Suprapubic skin (tissue), 4 donors: ENCODE data around the gene PCYT1A. TPM values are rescaled to one million over a fixed set of nuclear protein-coding genes. Genes with fewer than 3 reads are reported as not detected.

Experiments
- DNase-seq, 2 donors: peaks; one replicate each; pipeline ENCODE4 v3.0.0-alpha.2; 2019; ENCODE audit warnings: low spot score in 2 of 2
- H3K27ac ChIP-seq: fragments of 200-600 bp; sonication (generic); one replicate; pipeline ENCODE4 v1.5.1; 2019
- H3K27me3 ChIP-seq: fragments of 200-600 bp; sonication (generic); one replicate; pipeline ENCODE4 v1.5.1; 2019
- H3K36me3 ChIP-seq: fragments of 200-600 bp; sonication (generic); one replicate; pipeline ENCODE4 v1.5.1; 2019
- H3K4me1 ChIP-seq: fragments of 200-600 bp; sonication (generic); one replicate; pipeline ENCODE4 v1.5.1; 2019
- H3K4me3 ChIP-seq: fragments of 200-600 bp; sonication (generic); one replicate; pipeline ENCODE4 v1.5.1; 2019; ENCODE audit warnings: mild to moderate bottlenecking
- H3K9me3 ChIP-seq: fragments of 200-600 bp; sonication (generic); one replicate; pipeline ENCODE4 v1.5.1; 2019
- EP300 ChIP-seq: sonication (generic); formaldehyde crosslinking; IDR thresholded peaks from one replicate; pipeline ENCODE4 v1.6.1; 2017; ENCODE audit warnings: antibody characterized with exemption
- POLR2A ChIP-seq, 2 donors: fragments of 450-650 bp; IDR thresholded peaks; one replicate each; pipeline ENCODE4 v1.6.1; 2017; ENCODE audit warnings: antibody characterized with exemption in 2 of 2, mild to moderate bottlenecking in 2 of 2, moderate library complexity in 2 of 2
- POLR2AphosphoS5 ChIP-seq, 3 donors: sonication (generic); formaldehyde crosslinking; IDR thresholded peaks; one replicate each; pipeline ENCODE4 v1.6.1; 2017; ENCODE audit warnings: antibody characterized with exemption in 3 of 3
- WGBS: methylation state at CpG from one replicate; pipeline ENCODE4 v1.1.5; 2018; 5-methylcytosine and 5-hydroxymethylcytosine counted together
- total RNA-seq, 4 donors: library from RNA; depleted of rRNA; stranded (reverse); fragments of >200 nt; gene quantifications; one replicate each; pipeline ENCODE4 v1.1.0, GENCODE V29; 2016
- TF ChIP-seq, protein P1 (sequence below), 2 donors: fragments of 200-600 bp in 1 of 2; fragments of 450-650 bp in 1 of 2; sonication (generic) in 1 of 2; IDR thresholded peaks; one replicate each; pipeline ENCODE4 v1.5.1; 2016 to 2019; ENCODE audit warnings: antibody characterized with exemption in 2 of 2, mild to moderate bottlenecking in 1 of 2, moderate library complexity in 1 of 2

PCYT1A gene
- total RNA-seq, 4 donors from 2014 or later = 98.2 to 189 (median 141) TPM

DNA sequence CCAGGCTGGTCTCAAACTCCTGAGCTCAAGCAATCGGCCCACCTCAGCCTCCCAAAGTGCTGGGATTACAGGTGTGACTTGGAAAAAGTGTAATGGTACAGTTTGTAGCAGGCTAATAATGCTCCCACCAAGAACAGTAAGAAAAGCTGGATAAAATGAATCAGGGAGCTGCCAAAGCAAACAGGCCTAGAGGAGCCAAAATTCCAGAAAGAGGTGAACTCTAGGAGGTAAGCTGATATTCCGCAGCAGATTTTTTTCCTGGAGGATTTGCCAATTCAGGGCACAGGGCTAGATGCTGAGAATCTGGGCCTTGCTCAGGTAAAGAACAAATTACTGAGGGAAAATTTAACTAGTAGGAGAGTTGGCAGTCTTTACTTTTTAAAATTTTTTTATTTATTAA lies 11.0 kb upstream of the PCYT1A start:
- WGBS = 91% methylated on average over 2 of the region's 2 CpGs
- no peak overlapping the region for H3K4me3 ChIP-seq
- TF ChIP-seq POLR2AphosphoS5 (IDR thresholded peaks at IDR 0.05) (no peak), POLR2A (IDR thresholded peaks at IDR 0.05) (no peak), EP300 (no peak)
- TF ChIP-seq, protein P1, sequence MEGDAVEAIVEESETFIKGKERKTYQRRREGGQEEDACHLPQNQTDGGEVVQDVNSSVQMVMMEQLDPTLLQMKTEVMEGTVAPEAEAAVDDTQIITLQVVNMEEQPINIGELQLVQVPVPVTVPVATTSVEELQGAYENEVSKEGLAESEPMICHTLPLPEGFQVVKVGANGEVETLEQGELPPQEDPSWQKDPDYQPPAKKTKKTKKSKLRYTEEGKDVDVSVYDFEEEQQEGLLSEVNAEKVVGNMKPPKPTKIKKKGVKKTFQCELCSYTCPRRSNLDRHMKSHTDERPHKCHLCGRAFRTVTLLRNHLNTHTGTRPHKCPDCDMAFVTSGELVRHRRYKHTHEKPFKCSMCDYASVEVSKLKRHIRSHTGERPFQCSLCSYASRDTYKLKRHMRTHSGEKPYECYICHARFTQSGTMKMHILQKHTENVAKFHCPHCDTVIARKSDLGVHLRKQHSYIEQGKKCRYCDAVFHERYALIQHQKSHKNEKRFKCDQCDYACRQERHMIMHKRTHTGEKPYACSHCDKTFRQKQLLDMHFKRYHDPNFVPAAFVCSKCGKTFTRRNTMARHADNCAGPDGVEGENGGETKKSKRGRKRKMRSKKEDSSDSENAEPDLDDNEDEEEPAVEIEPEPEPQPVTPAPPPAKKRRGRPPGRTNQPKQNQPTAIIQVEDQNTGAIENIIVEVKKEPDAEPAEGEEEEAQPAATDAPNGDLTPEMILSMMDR (IDR thresholded peaks at IDR 0.05) = no peak
- no peaks in the 10 kb centered on the region for H3K4me1 ChIP-seq
- no peaks in the 10 kb centered on the region for H3K9me3 ChIP-seq
- H3K27ac ChIP-seq = no peak overlapping the region
- DNase-seq = no peak
- H3K36me3 ChIP-seq = peaks cover 10% of the 10 kb centered on the region
- no peaks in the 10 kb centered on the region for H3K27me3 ChIP-seq

DNA sequence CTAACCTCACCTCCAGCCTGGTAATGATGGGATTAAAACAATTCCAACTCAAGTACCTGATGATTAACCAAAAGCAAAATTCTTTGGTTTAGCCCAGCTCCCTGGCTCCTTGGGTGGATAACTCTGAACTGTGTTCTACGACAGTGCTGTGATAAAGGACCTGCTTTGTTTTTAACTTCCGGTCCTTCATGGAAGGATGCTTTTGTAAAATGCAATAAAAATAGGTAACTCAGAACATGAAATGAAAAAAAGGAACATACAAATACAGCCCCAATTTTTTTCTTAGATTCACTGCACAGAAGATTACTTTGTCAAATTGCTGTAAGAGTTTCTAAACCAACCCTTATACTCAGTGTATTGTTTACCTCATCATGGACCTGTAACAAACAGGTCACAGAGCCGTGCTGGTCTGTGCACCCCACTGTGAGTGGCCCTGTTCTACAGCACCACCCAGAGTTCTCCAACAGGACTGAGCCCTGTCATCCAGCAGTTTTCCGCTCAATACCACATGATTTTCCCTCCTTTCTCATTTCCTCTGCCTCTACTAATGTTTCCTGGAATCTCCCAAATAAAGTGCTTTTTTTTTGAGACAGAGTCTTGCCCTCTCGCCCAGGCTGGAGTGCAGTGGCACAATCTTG lies 4.9 kb upstream of the PCYT1A start:
- 86% methylated on average over 5 of the region's 5 CpGs for WGBS
- TF ChIP-seq, protein P1 (IDR thresholded peaks at IDR 0.05) = no peak
- TF ChIP-seq EP300 = no peak

DNA sequence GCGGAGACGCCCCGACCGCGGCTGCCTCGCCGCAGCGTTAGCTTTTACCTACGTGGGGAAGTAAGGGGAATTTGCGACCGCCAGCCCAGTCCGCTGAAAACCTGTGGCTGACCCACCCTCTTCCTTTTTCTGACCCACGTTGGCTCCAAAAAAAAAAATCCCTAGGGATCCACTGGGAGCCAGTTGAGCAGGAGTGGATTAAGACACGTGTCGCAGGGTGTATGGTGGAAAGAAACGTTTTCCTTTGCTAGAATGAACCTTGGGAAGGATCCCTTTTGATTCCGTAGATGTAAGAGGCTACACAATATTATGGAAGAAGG lies 575 bp upstream of the PCYT1A start:
- Histone ChIP-seq H3K9me3 (no peaks in the 10 kb centered on the region), H3K4me1 (peaks cover 39% of the 10 kb centered on the region), H3K36me3 (no peaks in the 10 kb centered on the region), H3K27me3 (no peaks in the 10 kb centered on the region), H3K27ac (peak overlapping the region; percentile 96), H3K4me3 (peak overlapping the region; percentile 95)
- TF ChIP-seq EP300 (no peak), POLR2A (IDR thresholded peaks at IDR 0.05) (no peak), POLR2AphosphoS5 (IDR thresholded peaks at IDR 0.05) (no peak)
- TF ChIP-seq, protein P1 (IDR thresholded peaks at IDR 0.05) = no peak
- WGBS = under 1% methylated on average over 17 of the region's 17 CpGs
- DNase-seq = no peak

More for the DNA sequence above, 4.9 kb upstream of the PCYT1A start:
- Histone ChIP-seq H3K9me3 (no peaks in the 10 kb centered on the region), H3K4me3 (no peak overlapping the region), H3K36me3 (no peaks in the 10 kb centered on the region), H3K27ac (no peak overlapping the region), H3K27me3 (no peaks in the 10 kb centered on the region), H3K4me1 (peaks cover 6% of the 10 kb centered on the region)
- no peak for DNase-seq

DNA sequence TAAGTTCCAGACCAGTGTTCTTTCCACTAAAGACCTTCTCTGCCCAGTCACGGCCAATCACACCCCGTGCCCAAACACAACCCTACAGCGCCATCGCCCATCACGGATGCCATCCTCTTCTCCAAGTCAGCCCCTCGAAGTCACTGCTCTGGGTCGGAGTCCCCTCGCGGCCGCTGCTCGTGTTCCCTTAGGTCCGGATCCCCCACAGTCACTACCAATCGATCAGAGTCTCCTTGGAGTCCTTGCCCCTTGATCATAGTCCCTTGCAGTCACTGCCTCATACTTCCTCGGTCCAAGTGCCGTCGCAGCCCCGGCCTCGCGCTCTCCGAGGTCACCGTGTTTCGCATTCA lies 461 bp downstream of the PCYT1A start:
- H3K9me3 ChIP-seq = no peaks in the 10 kb centered on the region
- no peak for TF ChIP-seq POLR2A (IDR thresholded peaks at IDR 0.05)
- TF ChIP-seq, protein P1 (IDR thresholded peaks at IDR 0.05) = no peak
- no peak for TF ChIP-seq EP300
- TF ChIP-seq POLR2AphosphoS5 (IDR thresholded peaks at IDR 0.05) = no peak
- H3K27me3 ChIP-seq = no peaks in the 10 kb centered on the region
- H3K36me3 ChIP-seq = no peaks in the 10 kb centered on the region
- peaks cover 39% of the 10 kb centered on the region for H3K4me1 ChIP-seq
- WGBS = under 1% methylated on average over 22 of the region's 22 CpGs
- H3K4me3 ChIP-seq = peak overlapping the region; percentile 95
- peak in 1 of 2 donors; percentile 69 for DNase-seq
- H3K27ac ChIP-seq = peak overlapping the region; percentile 96

DNA sequence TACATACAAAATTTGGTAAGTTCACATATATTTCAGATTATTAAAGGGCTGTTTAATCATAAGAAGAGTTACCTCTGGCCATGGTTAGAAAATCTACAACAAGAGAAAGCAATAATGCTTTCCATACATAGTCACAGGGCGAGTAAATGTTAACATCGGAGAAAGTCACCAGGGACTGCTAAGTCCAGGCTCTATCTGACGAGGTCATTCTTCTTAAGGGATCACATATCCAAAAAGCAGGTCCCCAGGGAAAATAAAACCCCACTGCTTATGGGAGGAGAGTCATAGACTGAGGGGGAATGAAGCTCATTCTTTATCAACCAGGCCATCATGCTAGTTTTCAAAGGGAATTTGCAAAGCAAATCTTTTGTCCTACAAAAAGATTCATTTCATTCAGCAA lies 3.1 kb downstream of the PCYT1A start:
- Histone ChIP-seq H3K27me3 (no peaks in the 10 kb centered on the region), H3K27ac (no peak overlapping the region), H3K9me3 (no peaks in the 10 kb centered on the region), H3K36me3 (no peaks in the 10 kb centered on the region), H3K4me1 (peaks cover 54% of the 10 kb centered on the region), H3K4me3 (no peak overlapping the region)
- DNase-seq = no peak
- TF ChIP-seq POLR2A (IDR thresholded peaks at IDR 0.05) = no peak
- no peak for TF ChIP-seq EP300
- TF ChIP-seq, protein P1 (IDR thresholded peaks at IDR 0.05) = no peak
- TF ChIP-seq POLR2AphosphoS5 (IDR thresholded peaks at IDR 0.05) = no peak
- 25% methylated on average over 3 of the region's 3 CpGs for WGBS
